Measurements from ENCODE around the gene SAP30BP.

SAP30BP gene

DNA sequence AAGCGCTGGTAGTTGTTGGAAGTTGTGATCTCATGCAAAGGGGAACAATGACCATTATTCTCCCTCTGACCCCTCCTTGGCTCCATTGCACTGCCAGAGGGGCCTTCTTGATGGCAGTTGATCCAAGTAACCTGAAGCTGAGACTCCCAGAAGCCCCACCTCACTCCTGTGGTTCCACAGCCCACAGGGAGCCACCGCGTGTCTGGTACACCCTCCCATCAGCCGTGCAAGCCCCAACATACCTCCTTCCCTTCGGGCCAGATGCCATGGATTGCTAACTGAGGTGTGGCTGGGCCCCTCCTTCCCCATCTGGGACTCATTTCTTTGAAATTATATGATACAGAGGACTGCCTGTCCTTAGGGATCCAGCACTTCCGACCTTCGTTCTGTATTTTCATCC is 17.8 kb downstream of the SAP30BP start:
- no peak for DNase-seq (ENCODE audit: low read depth in 2 of 3, low spot score in 2 of 3)

DNA sequence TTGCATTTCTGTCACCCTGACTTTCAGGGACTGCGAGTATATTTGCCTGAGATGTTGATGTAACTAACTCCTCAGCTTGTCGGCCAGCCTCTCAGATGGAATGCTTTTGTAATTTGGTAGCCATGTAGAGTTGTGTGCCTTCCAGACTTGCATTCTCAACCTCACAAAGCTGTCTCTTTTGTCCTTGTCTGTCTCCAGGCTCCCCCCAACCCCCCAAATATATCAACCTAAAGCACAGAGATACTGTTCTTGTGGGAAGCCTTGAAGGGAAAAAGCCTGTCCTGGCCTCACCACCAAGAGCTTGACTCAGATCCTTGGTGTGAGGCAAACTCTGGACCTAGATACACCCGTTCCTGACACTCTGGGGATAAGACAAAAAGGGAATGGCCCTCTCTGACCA is 18.4 kb downstream of the SAP30BP start:
- no peak for DNase-seq (ENCODE audit: low read depth in 2 of 3, low spot score in 2 of 3)

DNA sequence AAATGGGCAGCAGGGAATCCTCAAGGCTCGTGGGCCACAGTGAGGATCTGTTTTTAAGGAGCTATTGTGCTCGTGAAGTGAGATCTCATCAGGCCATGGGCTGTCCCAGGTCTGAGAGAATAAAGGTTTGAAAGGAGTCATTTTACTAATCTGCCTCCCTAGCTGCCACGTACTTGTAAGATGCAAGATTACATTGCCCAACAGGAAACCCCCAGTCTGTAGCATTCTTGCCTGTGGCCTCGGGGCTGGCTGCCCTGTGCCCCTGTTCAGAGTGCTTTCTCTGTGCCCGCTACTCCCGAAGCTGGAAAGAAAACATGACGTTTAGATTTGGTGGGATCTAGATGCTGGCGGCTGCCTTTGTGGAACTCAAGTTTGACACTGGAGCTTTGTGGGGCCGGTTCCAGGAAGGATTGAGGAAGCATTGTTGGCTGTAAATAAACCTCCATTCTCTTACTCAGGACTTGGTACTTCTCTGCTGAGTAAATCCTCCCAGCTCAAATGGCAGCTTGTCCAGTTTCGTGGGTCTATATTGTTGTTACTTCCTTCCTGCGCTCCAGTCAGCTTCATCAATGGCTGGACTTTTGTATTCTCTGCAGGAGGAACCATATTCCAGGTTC is 21.2 kb downstream of the SAP30BP start:
- no peak for DNase-seq (ENCODE audit: low read depth in 2 of 3, low spot score in 2 of 3)

DNA sequence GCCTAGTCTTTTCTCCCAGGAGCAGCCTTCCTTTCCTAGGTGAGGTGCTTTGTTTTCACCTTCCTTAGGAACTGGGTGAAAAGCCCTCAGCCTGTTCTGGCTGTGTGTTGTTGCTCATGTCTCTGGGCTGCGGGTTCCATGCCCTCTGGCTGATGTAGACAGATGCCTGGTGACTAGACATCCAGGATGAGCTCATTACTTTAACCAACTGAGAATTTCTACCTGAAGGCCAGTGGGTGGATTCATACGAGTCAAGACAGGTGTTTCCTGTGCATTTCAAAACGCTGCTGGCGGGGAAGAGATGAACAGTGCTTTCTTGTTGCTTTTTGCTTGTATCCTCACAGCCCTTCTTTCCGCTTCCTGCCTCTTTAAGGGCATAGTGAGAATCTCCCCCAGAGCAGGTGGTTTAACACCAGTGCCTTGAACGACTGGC is 22.3 kb downstream of the SAP30BP start:
- DNase-seq (ENCODE audit: low read depth in 2 of 3, low spot score in 2 of 3), result no peak

DNA sequence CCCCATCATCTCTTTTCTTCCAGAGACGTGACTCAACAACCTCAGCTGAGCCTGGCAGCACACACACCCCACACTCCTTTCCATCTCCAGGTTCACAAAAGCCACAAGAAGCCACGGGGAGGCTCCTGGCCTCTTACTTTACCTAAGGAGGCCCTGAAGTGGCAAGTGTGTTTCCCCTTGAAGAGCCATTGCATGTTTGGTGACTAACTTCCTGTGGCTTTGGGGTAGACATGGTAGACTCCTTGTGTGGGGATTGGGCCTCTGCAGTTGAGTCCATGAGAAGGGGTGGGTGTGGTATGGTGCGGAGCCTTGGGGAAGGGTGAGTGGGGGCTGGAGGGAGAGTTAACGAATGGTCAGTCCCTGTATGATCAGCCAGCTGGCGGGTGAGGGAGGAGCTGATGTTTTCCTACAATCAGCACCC is 24.2 kb downstream of the SAP30BP start:
- peak in 2 of 3 experiments; percentile 22 to 28 for DNase-seq (ENCODE audit: low read depth in 2 of 3, low spot score in 2 of 3)

DNA sequence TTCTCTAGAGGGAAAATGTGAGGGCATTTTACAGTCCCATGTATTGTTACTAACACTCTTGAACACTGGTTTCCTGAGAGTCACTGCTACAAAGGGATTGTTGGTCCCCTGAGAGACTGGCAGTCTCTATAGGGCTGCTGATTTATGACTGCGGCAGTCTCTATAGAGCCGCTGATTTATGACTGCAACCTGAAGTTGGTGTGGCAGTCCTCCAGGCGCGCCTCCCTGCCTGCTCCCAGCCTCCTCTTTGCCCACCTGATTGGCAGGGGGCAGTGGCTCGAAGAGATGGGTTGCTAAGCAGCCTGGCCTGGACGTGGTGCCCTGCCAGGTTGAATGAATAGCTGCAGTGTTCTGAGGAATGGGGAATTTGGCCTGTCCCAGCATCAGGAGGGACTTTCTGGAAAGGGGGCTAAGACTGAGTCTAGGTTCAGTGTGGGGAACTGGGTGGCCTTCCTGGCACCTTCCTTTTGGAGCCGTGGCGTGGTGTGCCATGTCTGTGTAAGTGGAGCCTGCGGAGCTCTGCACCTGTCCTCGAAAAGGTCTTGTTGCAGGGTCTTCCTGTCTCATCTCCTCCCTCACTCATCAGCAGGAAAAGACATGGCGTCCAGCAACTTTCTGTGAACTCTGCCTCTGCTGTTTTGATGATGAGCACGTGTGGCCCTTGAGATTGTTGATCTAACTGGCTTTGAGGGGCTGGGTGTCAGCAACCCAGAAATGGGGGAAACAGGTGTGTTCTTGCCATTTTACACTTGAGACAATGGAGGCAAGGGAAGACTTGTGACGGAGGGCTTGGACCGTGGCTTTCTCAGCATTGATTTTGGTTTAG is 24.9 kb downstream of the SAP30BP start:
- no peak for DNase-seq (ENCODE audit: low read depth in 2 of 3, low spot score in 2 of 3)

DNA sequence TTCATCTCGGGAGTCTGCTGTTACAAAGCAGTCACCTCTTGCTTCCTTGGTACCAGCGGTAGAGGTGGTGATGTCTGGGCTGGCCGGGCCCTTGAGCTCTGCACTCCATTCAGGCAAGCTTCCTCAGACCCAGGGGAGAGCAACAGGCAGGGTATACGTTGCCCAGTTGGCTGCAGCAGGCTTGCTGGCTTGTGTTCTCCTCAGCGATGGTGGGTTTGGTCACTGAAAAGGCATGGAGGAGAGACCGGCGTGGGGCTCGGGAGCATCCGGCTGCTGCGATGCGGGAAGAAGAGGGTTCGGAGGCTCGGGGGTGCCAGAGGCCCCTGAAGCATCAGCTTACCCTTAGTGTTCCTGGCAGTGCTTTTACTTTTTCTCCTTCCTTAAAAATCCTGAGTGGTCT is 25.8 kb downstream of the SAP30BP start:
- no peak for DNase-seq (ENCODE audit: low read depth in 2 of 3, low spot score in 2 of 3)

DNA sequence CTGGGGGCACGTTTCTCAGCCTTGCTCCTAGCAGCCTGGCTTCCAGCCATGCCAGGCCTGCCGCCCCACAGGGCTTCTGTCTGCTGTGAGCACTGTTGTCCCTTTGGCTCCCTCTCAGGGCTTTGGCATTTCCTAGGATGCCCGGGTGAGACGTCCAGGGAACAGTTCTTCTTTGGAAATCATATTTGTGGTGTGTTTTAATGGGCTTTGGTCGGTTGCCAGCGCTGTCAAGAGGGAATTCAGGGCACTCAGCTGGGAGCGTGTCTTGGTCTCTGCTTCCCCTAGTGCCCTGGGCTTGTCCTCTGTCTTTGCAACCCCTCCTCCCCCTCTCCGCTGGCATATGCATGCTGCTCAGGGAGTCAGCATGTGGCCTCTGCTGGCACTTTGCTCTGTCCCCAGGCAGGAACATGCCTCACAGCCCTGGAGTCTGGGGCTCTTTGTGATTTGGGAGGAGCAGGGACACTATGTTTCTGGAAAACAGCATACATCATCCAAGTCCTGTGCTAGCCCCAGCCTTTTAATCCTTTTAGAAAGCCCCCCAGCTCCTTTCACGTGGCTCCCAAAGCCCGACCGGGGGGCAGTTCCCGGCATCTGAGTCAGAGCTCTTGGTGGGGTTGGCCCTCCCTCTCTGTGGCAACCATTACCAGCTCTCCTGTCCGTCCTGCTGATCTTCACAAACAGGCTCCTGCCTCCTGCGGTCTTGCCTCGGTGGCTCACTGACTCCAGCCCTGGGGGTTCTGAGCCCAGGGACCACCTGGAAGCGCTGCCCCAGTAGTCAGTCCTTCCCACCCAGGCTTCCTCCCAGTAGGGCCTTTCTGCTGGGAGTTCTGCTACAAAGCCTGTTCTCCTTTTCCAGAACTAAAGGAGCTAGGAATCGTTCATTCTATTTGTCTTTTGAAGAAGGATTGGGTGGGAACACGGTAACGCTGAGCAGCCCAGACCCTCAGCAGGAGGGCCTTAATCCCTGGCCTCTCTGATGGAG is 26.7 kb downstream of the SAP30BP start:
- DNase-seq (ENCODE audit: low read depth in 2 of 3, low spot score in 2 of 3), result no peak

DNA sequence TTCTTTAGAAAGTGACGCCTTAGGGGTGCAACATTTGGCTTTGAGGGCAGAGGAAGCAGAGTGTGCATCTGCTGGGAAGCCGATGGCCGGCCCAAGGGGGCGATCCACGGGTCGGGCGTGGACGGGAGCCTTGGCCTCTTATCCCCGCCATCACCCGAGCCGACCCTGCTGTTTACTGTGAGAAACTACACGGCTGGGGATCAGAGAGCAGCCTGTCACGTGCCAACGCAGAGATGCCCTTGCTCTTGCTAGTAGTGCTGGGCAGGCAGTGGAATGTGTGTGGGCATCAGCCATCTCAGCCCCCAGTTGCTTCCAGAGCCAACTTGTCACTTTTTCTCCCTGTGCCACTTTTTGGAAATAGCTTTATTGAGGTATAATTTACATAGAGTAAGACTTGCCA is 27.4 kb downstream of the SAP30BP start:
- DNase-seq (ENCODE audit: low read depth in 2 of 3, low spot score in 2 of 3), result no peak

DNA sequence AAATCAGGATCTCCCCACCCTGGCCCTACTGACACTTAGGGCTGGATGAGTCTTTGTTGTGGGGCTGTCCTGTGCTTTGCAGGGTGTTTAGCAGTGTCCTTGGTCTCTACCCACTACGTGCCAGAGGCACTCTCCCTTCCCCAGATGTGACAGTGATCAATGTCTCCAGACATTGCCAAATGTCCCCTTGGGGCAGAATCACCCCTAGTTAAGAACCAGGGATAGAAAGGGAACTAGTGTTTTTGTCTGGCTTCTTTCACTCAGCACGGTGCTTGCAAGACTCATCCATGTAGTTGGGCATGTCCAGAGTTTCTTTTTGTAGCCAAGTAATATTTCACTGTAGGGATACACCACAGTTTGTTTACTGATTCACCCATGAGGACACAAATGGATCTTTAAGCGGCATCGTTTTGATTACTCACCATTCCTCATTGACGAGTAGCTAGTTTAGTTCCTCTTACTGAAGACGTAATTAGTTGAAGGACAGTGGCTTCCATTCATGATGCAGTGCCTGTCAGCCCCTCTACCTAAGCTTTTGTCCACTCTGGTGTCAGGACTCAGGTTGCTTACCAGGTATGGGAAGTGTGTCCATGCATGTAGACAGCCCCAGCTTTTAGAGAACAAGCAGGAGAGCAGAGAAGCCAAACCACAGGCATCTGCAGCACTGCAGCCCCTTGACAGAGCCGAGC is 28.1 kb downstream of the SAP30BP start:
- no peak for DNase-seq (ENCODE audit: low read depth in 2 of 3, low spot score in 2 of 3)

DNA sequence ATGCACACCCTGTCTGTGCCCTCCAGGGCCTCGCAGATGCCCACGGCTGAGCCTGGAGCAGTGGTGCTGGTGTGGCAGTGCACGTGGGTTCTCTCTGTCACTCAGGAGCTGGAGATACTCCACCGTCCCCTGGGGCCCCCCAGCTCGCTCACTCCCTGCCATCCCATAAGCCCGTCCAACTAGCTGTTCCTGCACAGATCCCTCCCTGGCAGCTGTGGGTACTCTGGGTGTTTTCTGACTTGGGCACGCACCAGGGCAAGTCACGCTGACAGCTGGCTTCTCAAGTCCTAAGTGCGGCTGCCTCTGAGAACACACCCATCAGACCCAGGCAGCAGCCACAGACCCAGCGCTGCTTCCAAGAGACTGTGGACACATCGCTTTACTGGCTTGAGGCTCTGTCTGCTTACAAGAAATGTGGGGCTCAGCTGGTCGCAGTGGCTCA is 28.7 kb downstream of the SAP30BP start:
- DNase-seq (ENCODE audit: low read depth in 2 of 3, low spot score in 2 of 3), result no peak

DNA sequence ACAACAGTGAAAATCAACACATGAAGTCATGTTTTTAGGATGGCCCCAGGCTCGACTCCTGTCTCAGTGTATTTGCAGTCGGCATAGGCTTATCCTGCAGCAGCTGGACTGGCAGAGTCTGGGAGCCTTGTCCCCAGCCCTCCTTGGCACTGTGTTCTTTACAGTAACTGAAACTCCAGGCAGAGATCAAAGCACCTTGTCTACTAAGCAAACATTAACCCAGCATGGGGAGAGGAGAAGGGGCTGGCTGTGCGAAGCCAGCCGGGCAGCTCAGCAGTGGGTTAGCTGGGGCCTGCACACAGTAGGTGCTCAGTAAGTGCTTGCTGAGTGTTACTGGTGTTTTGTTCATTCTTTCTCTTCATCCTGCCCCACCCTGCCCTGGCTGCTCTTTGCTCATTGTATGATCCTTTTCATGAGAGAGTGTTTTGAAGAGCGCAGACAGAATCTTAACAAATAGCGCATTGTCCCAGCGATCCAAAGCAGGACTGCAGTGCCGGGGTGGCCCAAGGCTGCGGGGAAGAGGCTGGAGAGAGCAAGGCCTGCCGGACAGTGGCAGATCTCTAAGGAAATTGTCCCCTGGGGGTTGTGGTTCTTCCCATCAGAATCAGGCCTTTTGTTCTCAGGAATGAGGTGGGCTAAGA is 30.6 kb downstream of the SAP30BP start:
- no peak for DNase-seq (ENCODE audit: low read depth in 2 of 3, low spot score in 2 of 3)

DNA sequence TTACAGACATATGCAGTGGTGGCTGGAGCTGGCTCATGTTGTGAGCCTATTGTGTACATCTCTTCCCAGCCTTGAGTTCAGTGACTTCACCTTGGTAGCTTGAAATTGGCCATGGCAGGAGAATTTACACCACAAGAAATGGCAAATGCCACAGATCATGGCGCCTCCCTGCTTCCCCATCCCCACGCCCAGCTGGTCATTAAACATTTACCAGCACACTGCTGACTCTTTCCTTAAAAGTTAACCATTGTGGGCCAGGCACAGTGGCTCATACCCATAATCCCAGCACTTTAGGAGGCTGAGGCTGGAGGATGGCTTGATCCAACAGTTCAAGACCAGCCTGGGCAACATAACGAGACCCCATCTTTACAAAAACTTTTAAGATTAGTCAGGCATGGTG is 31.5 kb downstream of the SAP30BP start:
- no peak for DNase-seq (ENCODE audit: low read depth in 2 of 3, low spot score in 2 of 3)

DNA sequence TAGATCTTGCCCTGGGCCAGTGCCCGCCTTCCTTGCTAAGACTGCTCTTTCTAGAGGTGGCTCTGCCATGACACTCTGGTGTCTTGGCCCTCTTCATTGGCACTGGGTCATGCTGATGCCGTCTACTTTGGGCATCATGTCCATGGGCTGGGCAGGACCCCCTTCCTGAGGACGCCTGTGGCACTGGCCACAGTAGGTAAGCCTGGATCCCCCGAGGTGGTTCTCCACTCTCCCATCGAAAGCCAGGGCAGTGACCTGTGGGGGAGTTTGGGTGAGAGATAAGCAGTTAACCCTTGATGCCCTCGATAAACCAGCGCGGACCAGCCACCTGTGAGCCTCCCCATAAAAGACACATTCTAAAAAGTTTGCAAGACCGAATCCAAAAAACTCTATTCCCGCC is 34.1 kb downstream of the SAP30BP start:
- DNase-seq (ENCODE audit: low read depth in 2 of 3, low spot score in 2 of 3), result no peak

DNA sequence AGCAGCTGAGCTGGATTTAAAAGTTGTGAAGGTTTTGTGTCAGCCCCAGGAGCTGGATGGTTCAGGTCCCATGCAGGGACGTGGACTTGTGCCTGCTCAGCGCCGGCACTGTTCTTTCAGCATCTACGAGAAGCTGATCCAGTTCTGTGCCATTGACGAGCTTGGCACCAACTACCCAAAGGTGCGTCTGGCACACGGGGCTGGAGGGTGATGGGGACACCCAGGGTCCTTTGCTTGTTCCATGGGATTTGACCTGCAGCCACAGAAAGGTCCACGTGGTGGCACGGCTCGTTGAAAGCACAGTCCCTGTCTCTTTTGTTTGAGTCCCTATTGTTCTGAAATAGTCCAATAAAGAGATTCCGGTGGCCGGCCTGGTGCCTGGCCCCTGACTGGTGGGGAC is 36.1 kb downstream of the SAP30BP start:
- no peak for DNase-seq (ENCODE audit: low read depth in 2 of 3, low spot score in 2 of 3)

DNA sequence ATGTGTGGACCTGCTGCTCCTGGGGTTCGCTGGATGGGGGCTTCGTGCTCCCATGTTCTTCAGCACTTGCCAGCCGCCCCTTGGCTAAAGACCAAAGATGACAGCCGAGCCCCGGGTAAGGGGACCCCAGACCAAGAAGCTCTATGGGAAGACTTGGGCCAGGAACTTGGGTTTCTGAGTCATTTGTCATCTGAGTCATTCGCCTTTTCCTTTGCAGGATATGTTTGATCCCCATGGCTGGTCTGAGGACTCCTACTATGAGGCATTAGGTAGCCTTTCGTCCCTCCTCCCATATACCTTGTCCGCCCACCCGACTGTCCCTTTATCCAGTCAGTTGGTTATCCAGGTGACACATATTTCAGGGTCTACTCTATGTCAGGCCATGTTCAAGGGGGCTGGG is 36.5 kb downstream of the SAP30BP start:
- no peak for DNase-seq (ENCODE audit: low read depth in 2 of 3, low spot score in 2 of 3)

DNA sequence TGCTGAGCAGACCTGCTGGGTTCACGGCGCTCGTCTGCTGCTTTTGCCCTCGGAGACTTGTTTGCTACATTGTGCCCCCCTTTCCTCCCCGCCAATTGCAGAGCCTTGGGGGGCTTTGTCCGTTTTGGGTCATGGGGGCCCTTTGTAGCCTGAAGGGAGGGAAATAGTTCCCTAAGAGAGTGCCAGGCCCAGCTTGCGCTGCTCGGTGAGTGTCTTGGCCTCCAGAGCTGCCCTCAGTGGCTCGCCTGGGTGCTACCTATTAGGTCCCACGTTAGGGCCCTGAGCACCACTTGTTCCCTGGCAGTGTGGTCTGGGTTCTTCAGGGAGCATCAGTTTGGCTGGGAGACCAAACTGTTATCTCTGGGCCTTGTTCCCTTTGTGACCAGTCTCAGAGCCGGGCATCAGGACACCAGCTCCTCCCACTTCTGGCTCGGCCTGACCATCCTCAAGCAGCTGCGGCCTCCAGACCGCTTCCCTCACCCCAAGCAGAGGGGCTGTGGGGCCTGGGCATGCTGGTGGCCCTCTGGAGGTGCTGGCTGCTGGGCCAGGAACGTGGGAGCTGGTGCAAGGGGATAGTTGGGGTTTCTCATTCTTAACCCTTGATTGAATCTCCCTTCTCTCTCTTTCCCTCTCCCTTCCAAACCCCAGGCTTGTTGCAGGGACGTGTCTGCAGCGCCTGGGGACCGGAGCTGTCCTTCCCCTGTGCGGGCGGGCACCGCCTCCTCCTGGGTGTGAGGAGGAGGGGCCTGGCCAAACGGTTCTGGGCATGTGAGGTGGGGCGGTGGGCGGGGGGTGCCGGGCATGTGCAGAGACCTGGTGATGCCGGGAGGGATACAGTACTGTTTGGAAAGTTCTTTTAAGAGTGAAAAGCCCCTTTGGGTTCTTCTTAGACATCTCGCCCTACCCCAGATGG is 38.1 kb downstream of the SAP30BP start:
- DNase-seq (ENCODE audit: low read depth in 2 of 3, low spot score in 2 of 3), result no peak

DNA sequence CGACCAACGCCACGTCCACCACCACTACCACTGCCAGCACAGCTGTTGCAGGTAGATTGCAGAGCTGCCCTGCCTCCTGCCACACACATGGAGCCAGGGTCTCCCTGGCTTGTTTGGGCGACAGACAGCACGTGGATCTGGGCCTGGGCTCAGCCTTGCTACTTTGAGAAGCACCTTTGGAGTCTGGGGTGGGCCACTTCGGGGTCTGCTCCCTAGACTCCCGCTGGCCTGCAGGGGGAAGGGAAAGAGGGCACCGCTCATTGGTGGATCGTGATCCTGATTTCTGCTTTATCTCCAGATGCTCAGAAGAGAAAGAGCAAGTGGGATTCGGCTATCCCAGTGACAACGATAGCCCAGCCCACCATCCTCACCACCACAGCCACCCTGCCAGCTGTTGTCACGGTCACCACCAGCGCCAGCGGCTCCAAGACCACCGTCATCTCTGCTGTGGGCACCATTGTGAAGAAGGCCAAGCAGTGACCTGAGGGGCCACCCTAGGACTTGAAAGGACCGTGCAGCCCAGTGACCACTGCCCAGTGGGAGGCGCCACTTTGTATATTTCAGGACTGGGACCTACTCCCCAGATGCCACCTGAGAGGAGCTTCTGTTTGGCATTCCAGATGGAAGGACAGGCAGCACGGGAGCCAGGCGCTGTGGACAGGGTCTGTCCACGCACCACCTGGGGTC is 39.0 kb downstream of the SAP30BP start:
- DNase-seq (ENCODE audit: low read depth in 2 of 3, low spot score in 2 of 3), result no peak

DNA sequence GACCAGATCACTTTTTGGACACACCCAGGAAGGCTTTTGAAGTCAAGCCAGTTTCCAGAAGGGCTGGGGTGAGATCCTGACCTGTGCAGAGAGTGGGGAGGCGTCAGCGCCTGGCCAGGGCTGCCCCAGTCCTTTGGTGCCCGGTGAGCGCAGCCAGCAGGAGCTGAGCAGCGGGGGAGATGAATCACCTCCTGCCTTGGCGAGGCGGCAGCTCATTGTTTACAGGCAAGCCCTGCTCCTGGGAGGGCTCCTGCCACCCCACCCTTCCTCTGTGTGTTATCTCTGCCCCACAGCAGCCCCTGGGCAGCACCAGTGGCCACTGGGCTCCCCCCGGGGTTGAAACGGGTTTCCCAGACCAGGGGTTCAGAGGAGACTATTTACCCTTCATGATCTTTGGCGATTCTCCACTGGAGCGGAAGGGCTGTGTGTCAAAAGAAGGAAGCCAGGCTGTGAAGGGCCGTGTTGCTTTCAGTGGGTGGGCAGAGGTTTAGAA is 40.0 kb downstream of the SAP30BP start:
- DNase-seq (ENCODE audit: low read depth in 2 of 3, low spot score in 2 of 3), result no peak
